Astrocyte of the cerebellum (primary cell): ENCODE data around the gene AGPAT3.

Experiments
- DNase-seq: peaks from one replicate; pipeline ENCODE4 v3.0.0-alpha.2; 2011; ENCODE audit warnings: low read depth
- H3K4me3 ChIP-seq: 2 replicates; pipeline ENCODE4 v1.5.1; 2011; ENCODE audit warnings: mild to moderate bottlenecking, low read depth, low read length, moderate library complexity
- in situ Hi-C: cut with HindIII; loops from 2 replicates; pipeline ENCODE4 v1.10.0; 2017; ENCODE audit warnings: low sequenced_read_pairs
- TF ChIP-seq, protein P1 (sequence below): IDR thresholded peaks from 2 replicates; pipeline ENCODE4 v1.5.1; 2012; ENCODE audit warnings: low read length, low read depth, moderate library complexity, mild to moderate bottlenecking; ENCODE audit errors: missing control alignments

The AGPAT3 gene

DNA sequence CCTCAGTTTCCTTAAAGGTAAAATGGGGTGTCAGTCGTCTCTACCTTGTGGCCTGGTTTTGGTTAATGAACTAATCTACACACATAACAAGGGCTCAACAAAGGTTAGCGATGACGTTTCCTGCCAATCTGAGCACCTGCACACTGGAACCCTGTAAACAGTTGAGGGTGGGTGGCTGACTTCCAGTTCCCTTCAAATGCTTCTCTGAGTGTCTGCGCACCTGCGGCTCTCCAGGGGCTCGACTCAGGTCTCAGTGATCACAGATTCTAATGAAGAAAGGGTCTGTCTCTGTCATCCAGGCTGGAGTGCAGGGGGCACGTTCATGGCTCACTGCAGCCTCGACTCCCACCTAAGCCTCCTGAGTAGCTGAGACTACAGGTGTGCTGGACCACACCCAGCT, 3.3 kb upstream of the AGPAT3 start:
- TF ChIP-seq, protein P1, sequence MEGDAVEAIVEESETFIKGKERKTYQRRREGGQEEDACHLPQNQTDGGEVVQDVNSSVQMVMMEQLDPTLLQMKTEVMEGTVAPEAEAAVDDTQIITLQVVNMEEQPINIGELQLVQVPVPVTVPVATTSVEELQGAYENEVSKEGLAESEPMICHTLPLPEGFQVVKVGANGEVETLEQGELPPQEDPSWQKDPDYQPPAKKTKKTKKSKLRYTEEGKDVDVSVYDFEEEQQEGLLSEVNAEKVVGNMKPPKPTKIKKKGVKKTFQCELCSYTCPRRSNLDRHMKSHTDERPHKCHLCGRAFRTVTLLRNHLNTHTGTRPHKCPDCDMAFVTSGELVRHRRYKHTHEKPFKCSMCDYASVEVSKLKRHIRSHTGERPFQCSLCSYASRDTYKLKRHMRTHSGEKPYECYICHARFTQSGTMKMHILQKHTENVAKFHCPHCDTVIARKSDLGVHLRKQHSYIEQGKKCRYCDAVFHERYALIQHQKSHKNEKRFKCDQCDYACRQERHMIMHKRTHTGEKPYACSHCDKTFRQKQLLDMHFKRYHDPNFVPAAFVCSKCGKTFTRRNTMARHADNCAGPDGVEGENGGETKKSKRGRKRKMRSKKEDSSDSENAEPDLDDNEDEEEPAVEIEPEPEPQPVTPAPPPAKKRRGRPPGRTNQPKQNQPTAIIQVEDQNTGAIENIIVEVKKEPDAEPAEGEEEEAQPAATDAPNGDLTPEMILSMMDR, result no peak
- DNase-seq, result no peak
- in situ Hi-C loops, result loop anchor here (10.0 to 25.0 kb wide), 2 partner anchors 53 to 99 kb away; no protein-coding TSS in a partner anchor
- no peak overlapping the region for H3K4me3 ChIP-seq

GRCh38 chr21:43864313-43864961, 586 bp upstream of the AGPAT3 start:
- H3K4me3 ChIP-seq, result peak overlapping the region; percentile 63
- no peak for DNase-seq
- TF ChIP-seq, protein P1, result no peak
- in situ Hi-C loops, result loop anchor here (10.0 to 25.0 kb wide), 2 partner anchors 50 to 102 kb away; no protein-coding TSS in a partner anchor

GRCh38 chr21:43865540-43866259, 677 bp downstream of the AGPAT3 start:
- in situ Hi-C loops, result loop anchor here (10.0 to 25.0 kb wide), 2 partner anchors 49 to 103 kb away; no protein-coding TSS in a partner anchor
- H3K4me3 ChIP-seq, result peak overlapping the region; percentile 63
- TF ChIP-seq, protein P1, result no peak
- DNase-seq, result no peak

DNA sequence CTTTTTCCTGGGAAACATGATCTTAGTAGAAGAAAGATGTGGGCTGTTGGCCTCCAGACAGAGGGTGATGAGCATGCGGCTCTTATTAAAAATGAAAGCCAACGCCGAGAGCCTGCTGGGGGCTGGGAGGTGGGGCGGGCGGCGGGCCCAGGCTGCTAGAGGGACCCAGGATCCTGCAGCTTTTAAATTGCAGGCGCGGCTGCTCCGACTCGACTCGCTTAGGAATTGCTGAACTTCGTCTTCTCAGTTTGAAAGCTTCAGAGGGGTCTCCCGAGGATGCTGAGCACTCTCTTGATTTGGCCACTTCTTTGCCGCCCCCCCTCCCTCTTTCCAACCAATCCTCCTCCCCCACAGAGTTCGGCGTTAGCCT, 1.2 kb downstream of the AGPAT3 start:
- H3K4me3 ChIP-seq, result peak overlapping the region; percentile 63
- DNase-seq, result peak; percentile 35
- TF ChIP-seq, protein P1, result no peak
- in situ Hi-C loops, result loop anchor here (10.0 to 25.0 kb wide), 2 partner anchors 49 to 104 kb away; no protein-coding TSS in a partner anchor

GRCh38 chr21:43866659-43867331, 1.8 kb downstream of the AGPAT3 start:
- in situ Hi-C loops, result loop anchor here (10.0 to 25.0 kb wide), 2 partner anchors 48 to 104 kb away; no protein-coding TSS in a partner anchor
- TF ChIP-seq, protein P1, result no peak
- H3K4me3 ChIP-seq, result peak overlapping the region; percentile 63
- no peak for DNase-seq

DNA sequence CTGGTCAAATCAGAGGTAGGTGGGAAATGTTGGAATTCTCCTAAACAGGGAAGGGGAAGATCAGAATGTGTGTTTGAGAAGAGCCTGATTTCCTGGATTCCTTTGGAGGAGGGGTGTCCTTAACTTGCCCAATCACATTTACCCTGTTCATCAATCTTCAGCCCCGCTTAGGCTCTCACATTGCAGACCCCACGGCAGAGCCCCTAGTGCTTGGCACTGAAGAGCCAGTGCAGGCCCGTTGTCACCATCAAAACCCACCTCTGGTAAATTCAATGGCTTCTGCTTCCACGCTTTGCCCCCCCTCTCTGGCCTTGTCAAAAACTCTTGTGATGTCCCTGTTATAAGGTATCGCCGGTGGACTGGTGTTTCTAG, 2.3 kb downstream of the AGPAT3 start:
- DNase-seq, result no peak
- TF ChIP-seq, protein P1, result no peak
- H3K4me3 ChIP-seq, result no peak overlapping the region
- in situ Hi-C loops, result loop anchor here (10.0 to 25.0 kb wide), 2 partner anchors 47 to 105 kb away; no protein-coding TSS in a partner anchor
